ENCODE results near the gene UTS2R.

DNA sequence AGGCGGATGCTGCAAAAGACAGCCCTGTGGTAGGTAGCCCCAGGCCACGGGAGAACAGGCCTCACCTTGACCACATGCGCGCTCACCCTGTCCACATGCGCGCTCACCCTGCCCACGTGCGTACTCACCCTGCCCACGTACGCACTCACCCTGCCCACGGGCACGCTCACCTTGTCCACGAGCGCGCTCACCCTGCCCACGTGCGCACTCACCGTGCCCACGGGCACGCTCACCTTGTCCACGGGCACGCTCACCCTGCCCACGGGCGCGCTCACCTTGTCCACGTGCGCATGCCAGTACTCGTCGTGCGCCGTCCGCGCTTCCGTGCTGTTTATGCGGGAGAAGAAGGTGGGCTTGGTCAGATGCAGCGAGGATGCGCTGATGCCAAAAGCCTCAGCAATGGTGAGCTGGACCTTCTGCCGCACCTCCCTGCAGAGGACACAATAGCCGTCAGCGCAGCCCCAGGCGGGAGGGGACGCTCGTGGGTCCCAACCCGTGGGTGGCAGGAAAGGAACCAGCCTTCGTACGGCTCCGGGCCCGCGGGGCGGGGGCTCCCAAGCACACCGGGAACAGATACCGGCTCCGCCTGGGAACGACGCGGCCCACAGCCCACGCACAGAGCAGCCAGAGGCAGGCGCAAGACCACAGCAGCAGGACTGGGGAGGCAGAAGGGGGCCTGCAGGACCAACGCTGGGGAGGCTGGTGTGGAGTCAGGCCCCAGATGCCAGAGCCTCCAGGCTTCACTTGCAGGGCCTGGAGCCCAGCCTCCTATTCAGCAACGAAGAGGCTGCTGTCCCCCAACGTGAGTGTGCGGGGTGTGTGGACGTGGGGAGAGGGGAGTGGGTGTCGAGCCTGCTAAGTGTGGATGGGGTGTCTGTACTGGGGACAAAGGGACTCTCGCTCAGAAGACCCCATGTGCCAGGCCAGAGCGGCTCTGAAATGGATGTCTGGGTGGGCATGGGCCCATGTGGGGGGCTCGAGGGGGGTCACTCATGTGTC lies 32.4 kb downstream of the UTS2R start:
- TF ChIP-seq CTCF (IDR thresholded peaks at IDR 0.05): no peak
- no peak for TF ChIP-seq POLR2A (IDR thresholded peaks at IDR 0.05)
